ENCODE measurements around the gene ACTR5.

ACTR5 gene

DNA sequence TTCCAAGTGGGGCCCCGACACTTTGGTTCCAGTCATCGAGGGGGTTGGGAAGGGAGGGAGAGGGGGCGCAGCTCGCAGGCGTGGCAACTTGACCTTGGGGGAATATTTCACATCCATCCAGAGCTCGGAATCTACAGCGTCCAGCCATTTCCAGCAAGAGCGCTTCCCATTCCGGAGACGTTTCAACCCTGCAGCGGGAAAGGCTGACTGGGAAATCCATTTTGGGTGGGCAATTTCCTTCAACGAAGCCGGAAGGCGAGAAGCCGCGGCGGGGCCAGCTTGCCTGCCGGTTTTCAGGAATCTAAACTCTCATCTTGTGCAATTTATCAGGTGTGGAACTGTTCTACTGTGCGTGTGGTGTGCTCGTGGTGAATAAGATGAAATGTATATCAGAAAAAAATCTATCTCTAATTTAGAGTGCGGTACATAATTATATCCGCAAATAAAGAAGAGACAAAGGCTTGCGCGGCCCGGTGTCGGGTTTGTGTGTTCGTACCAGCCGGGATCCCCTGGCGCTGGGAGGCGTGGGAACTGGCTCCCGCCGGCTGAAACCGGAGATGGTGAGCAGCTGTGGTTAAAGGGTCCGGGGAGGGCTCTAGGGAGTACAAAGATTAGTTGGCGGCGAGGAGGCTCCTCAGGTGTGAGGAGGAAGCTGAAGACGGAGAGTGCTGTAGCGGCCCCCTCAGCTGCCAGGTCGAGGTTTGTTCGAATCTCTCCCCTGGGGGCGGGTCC, 19.2 kb upstream of the ACTR5 start:
- in situ Hi-C loops (cut with HindIII; ENCODE audit: low sequenced_read_pairs) = no loop called here

DNA sequence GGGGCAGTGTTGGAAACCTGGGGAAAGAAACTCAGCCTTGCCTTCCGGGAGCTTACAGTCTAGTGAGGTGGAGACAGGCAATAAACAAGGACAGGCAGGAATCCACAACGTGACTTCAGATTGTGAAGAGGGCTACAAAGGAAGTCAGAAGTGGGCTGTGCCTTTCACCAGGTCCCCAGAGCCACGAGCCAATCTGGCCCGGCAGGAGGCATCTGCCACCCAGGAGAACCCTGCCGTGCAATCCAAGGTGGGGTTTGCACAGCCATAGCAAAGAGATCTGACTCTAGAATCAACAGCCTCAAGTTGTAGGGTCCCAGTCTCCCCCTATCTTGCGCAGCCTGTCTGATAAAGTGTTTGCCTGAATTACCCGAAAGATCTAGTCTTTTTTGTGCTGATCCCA, 18.5 kb upstream of the ACTR5 start:
- in situ Hi-C loops (cut with HindIII; ENCODE audit: low sequenced_read_pairs) = no loop called here

- in situ Hi-C loops (cut with HindIII; ENCODE audit: low sequenced_read_pairs) = no loop called here
Observed at GRCh38 chr20:38730167-38730988, 17.9 kb upstream of the ACTR5 start.

DNA sequence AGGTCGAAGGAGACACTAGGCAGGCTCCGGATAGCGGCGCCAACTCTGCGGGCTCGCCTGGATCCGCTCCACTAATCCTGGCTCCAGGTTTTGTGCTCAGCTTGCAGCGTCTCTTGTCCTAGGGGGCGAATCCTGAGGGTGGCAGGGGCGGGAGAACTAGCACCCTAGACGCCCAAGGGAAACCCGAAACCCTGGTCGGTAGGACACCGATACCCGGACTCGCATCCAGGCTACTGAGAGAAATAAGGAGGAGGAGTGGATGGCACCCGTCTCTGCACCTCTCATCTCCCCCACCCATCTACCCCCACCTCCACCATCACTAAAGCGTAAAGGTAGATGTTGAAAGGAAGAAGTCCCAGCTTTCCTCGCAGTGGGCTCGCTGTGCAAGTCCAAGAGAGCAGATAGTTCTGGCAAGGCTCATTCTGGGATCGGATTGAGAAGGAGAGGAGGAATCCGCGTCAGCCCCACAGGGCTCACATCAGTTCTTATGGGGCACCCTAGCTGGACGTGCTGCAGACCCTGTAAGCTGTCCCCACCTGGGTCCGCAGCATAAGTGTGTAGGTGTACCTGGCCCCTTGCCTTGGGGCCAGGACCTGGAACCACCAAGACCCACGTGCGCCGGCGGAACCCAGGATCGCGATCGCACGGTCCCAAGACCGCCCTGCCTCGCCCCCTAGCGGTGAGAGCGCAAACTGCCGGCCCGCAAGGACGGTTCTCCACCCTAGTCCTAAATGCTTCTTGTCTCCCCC, 17.1 kb upstream of the ACTR5 start:
- in situ Hi-C loops (cut with HindIII; ENCODE audit: low sequenced_read_pairs) = no loop called here

- in situ Hi-C loops (cut with HindIII; ENCODE audit: low sequenced_read_pairs) = no loop called here
Observed at GRCh38 chr20:38731738-38732113, 16.5 kb upstream of the ACTR5 start.

DNA sequence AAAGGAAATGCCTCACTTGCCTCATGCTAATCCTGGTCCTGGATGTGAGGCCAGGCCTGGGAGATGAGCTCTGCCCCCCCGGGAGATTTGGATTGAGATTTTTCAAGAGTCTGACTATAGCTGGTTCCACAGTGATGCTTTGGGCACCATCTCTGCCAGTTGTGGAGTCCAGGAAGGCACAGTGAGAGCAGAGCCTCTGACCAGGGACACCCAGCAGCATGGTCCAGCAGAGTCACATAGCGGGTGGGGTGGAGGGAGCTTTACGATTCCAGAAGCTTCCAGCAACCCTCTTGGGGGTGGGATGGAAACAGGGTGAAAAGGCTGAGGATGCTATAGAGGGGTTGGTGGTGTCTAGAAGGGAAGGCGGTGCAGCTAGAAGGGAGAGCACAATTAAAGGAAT, 15.3 kb upstream of the ACTR5 start:
- in situ Hi-C loops (cut with HindIII; ENCODE audit: low sequenced_read_pairs) = no loop called here

DNA sequence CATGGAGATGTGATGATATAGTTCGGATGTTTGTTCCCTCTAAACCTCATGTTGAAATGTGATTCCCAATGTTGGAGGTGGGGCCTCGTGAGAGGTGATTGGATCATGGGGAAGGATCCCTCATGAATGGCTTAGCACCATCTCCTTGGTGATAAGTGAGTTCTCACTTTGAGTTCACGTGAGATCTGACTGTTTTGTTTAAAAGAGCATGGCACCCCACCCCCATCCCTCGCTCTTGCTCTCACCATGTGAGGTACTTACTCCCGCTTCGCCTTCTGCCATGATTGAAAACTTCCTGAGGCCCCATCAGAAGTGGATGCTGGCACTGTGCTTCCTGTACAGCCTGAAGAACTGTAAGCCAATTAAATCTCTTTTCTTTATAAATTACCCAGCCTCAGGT, 13.1 kb upstream of the ACTR5 start:
- in situ Hi-C loops (cut with HindIII; ENCODE audit: low sequenced_read_pairs) = no loop called here

GRCh38 chr20:38737887-38738286, 10.4 kb upstream of the ACTR5 start:
- in situ Hi-C loops (cut with HindIII; ENCODE audit: low sequenced_read_pairs) = no loop called here

DNA sequence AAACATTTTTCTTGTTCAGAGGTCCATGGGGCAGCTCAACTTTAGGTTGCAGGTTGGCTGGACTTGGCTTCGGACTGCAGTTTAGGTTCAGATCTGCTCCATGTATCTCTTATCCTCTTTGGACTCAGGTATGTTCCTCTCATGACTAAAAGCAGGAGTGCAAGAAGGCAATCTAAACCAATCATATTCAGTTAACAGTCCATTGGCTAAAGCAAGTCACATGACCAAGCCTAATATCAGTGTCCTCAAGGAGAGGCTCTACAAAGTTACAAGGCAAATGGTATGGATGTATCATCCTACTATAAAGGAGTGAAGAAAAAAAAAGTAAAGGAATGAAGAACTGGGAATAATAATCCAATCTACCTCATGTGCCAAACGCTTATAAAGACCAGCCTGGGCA, 2.5 kb upstream of the ACTR5 start:
- in situ Hi-C loops (cut with HindIII; ENCODE audit: low sequenced_read_pairs) = no loop called here

- in situ Hi-C loops (cut with HindIII; ENCODE audit: low sequenced_read_pairs) = no loop called here
Observed at GRCh38 chr20:38747495-38748096, 664 bp upstream of the ACTR5 start.

GRCh38 chr20:38748861-38749149, 545 bp downstream of the ACTR5 start:
- in situ Hi-C loops (cut with HindIII; ENCODE audit: low sequenced_read_pairs) = no loop called here

GRCh38 chr20:38751360-38751976, 3.2 kb downstream of the ACTR5 start:
- in situ Hi-C loops (cut with HindIII; ENCODE audit: low sequenced_read_pairs) = no loop called here

DNA sequence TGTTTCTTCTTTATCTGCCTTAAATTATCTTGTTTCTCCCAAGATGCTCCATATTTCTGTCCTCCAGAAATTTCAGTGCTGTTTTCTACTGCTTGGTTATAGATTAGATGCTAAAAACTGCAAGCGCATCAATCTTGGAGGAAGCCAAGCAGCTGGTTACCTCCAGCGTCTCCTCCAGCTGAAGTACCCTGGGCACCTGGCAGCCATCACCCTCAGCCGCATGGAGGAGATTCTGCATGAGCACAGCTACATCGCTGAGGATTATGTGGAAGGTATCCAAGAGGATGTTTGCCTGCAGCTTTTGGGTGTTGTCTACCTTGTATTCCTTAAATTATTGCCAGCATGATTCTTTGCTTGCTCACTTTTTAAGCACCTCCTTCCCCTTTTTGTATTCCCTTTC, 3.8 kb downstream of the ACTR5 start:
- in situ Hi-C loops (cut with HindIII; ENCODE audit: low sequenced_read_pairs) = no loop called here

DNA sequence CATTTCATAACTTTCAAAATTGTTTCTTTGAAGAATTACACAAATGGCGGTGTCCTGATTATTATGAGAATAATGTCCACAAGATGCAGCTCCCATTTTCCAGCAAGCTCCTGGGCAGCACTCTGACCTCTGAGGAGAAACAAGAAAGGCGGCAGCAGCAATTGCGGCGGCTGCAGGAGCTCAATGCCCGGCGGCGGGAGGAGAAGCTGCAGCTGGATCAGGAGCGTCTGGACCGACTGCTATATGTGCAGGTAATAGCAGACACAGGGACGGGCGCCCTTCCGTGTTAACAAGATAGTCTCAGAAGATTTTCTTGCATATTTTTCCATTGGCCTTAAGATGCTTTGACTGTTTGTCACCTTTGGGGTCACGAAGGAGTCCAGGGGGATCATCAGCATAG, 6.7 kb downstream of the ACTR5 start:
- in situ Hi-C loops (cut with HindIII; ENCODE audit: low sequenced_read_pairs) = no loop called here

- in situ Hi-C loops (cut with HindIII; ENCODE audit: low sequenced_read_pairs) = no loop called here
Observed at GRCh38 chr20:38755324-38755910, 7.2 kb downstream of the ACTR5 start.

GRCh38 chr20:38757145-38757775, 9.0 kb downstream of the ACTR5 start:
- in situ Hi-C loops (cut with HindIII; ENCODE audit: low sequenced_read_pairs) = no loop called here

DNA sequence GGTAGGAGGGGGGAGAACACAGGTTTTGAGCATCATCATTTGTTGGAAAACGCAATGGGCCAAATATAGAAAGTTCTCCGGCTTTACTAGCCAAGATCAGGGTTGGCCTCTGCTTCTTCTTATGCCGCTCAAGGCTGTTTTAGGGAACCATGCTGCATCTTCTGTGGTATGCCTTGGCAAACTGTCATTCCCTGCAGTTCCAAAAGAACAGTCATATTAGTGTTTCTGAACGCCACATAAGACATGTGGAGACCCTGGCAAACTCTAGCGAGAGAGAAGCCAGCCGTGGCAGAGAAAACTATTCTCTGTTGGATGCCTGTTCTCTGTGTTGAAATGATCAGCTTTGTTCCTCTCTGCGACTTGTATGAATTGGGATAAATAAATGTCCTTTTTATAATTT, 10.8 kb downstream of the ACTR5 start:
- in situ Hi-C loops (cut with HindIII; ENCODE audit: low sequenced_read_pairs) = no loop called here

- in situ Hi-C loops (cut with HindIII; ENCODE audit: low sequenced_read_pairs) = no loop called here
Observed at GRCh38 chr20:38760978-38761377, 12.7 kb downstream of the ACTR5 start.

- in situ Hi-C loops (cut with HindIII; ENCODE audit: low sequenced_read_pairs) = no loop called here
Observed at GRCh38 chr20:38762174-38762573, 13.9 kb downstream of the ACTR5 start.

- in situ Hi-C loops (cut with HindIII; ENCODE audit: low sequenced_read_pairs) = no loop called here
Observed at GRCh38 chr20:38763616-38764015, 15.4 kb downstream of the ACTR5 start.
